Neutrophil (primary cell): ENCODE data around the gene GABPB2.
A peak's percentile ranks its signal among the peaks of the same experiment; 100 is the strongest.

ENCODE experiments used
- H3K27ac ChIP-seq: fragments of 200-600 bp; sonication (generic); 2 replicates; pipeline ENCODE4 v1.5.1; 2016; ENCODE audit warnings: mild to moderate bottlenecking, moderate library complexity
- H3K27me3 ChIP-seq: fragments of 200-600 bp; sonication (generic); 2 replicates; pipeline ENCODE4 v1.6.0; 2016; ENCODE audit warnings: mild to moderate bottlenecking
- H3K36me3 ChIP-seq: fragments of 200-600 bp; sonication (generic); 2 replicates; pipeline ENCODE4 v1.5.1; 2017
- H3K4me1 ChIP-seq, 2 experiments: fragments of 200-600 bp in 1 of 2; sonication (generic) in 1 of 2; 1 replicate in 1 of 2; 2 replicates in 1 of 2; pipeline versions ENCODE4 v1.5.1 to v1.6.1; 2013 to 2016; ENCODE audit warnings: low read depth in 1 of 2, low read length in 1 of 2, mild to moderate bottlenecking in 1 of 2, moderate library complexity in 1 of 2; ENCODE audit not compliant: control insufficient read depth in 1 of 2, insufficient read depth in 1 of 2
- H3K4me3 ChIP-seq, 2 experiments: fragments of 200-600 bp in 1 of 2; sonication (generic) in 1 of 2; 1 replicate in 1 of 2; 2 replicates in 1 of 2; pipeline ENCODE4 v1.5.1; 2013 to 2016; ENCODE audit warnings: low read depth in 1 of 2, low read length in 1 of 2, mild to moderate bottlenecking in 1 of 2, moderate library complexity in 1 of 2
- H3K9me3 ChIP-seq: fragments of 200-600 bp; sonication (generic); 2 replicates; pipeline ENCODE4 v1.5.1; 2016
- CTCF ChIP-seq: fragments of 200-600 bp; sonication (generic); IDR thresholded peaks from 2 replicates; pipeline ENCODE4 v1.5.1; 2016; ENCODE audit warnings: antibody characterized with exemption

GABPB2 gene

GRCh38 chr1:151060007-151060656 lies 10.4 kb upstream of the GABPB2 start, which contains the start of gene MLLT11:
TSS of gene MLLT11 (plus strand) at chr1:151060397. CDS start at chr1:151067225, 6,828 bp downstream.
- Histone ChIP-seq H3K27ac (peak within 1 kb of the TSS; percentile 98), H3K36me3 (peaks cover 20% of the 10 kb centered on the region), H3K9me3 (no peaks in the 10 kb centered on the region), H3K4me3 (peak within 1 kb of the TSS; percentile 95 to 99), H3K27me3 (no peaks in the 10 kb centered on the region), H3K4me1 (peaks cover 44 to 45% of the 10 kb centered on the region in 2 experiments)
- no peak for TF ChIP-seq CTCF

- H3K4me3 ChIP-seq: no peak overlapping the region
- no peaks in the 10 kb centered on the region for H3K9me3 ChIP-seq
- H3K36me3 ChIP-seq: peaks cover 13% of the 10 kb centered on the region
- no peak for TF ChIP-seq CTCF
- H3K27ac ChIP-seq: peak overlapping the region; percentile 98
- H3K4me1 ChIP-seq: peaks cover 37 to 38% of the 10 kb centered on the region in 2 experiments
- H3K27me3 ChIP-seq: no peaks in the 10 kb centered on the region
Measured at GRCh38 chr1:151060657-151061421, 9.7 kb upstream of the GABPB2 start.

- H3K27ac ChIP-seq: no peak overlapping the region
- no peaks in the 10 kb centered on the region for H3K9me3 ChIP-seq
- peaks cover 28 to 30% of the 10 kb centered on the region in 2 experiments for H3K4me1 ChIP-seq
- peaks cover 8% of the 10 kb centered on the region for H3K36me3 ChIP-seq
- H3K4me3 ChIP-seq: no peak overlapping the region
- no peak for TF ChIP-seq CTCF
- H3K27me3 ChIP-seq: no peaks in the 10 kb centered on the region
Measured at GRCh38 chr1:151061704-151062103, 8.9 kb upstream of the GABPB2 start.

- no peak for TF ChIP-seq CTCF
- no peak overlapping the region for H3K27ac ChIP-seq
Measured at GRCh38 chr1:151062741-151063371, 7.7 kb upstream of the GABPB2 start.

GRCh38 chr1:151065089-151065645 lies 5.4 kb upstream of the GABPB2 start:
- Histone ChIP-seq H3K27me3 (no peaks in the 10 kb centered on the region), H3K36me3 (no peaks in the 10 kb centered on the region), H3K4me1 (peaks cover 10 to 20% of the 10 kb centered on the region in 2 experiments), H3K27ac (no peak overlapping the region), H3K4me3 (no peak overlapping the region), H3K9me3 (no peaks in the 10 kb centered on the region)
- no peak for TF ChIP-seq CTCF

More at GRCh38 chr1:151062741-151063371, 7.7 kb upstream of the GABPB2 start:
- H3K27me3 ChIP-seq: no peaks in the 10 kb centered on the region
- peaks cover 18 to 20% of the 10 kb centered on the region in 2 experiments for H3K4me1 ChIP-seq
- no peaks in the 10 kb centered on the region for H3K36me3 ChIP-seq
- H3K4me3 ChIP-seq: no peak overlapping the region
- H3K9me3 ChIP-seq: no peaks in the 10 kb centered on the region
